HG03066 (cell line): Measurements from ENCODE around the gene NKX6-1.

Experiments used
- ATAC-seq: cut with Tn5 transposase; IDR thresholded peaks from one replicate; pipeline ENCODE4 v1.9.1; 2021; ENCODE audit warnings: low read depth; ENCODE audit not compliant: unreplicated experiment

NKX6-1 gene

GRCh38 chr4:84499624-84499982, 511 bp upstream of the NKX6-1 start:
- ATAC-seq = no peak

DNA sequence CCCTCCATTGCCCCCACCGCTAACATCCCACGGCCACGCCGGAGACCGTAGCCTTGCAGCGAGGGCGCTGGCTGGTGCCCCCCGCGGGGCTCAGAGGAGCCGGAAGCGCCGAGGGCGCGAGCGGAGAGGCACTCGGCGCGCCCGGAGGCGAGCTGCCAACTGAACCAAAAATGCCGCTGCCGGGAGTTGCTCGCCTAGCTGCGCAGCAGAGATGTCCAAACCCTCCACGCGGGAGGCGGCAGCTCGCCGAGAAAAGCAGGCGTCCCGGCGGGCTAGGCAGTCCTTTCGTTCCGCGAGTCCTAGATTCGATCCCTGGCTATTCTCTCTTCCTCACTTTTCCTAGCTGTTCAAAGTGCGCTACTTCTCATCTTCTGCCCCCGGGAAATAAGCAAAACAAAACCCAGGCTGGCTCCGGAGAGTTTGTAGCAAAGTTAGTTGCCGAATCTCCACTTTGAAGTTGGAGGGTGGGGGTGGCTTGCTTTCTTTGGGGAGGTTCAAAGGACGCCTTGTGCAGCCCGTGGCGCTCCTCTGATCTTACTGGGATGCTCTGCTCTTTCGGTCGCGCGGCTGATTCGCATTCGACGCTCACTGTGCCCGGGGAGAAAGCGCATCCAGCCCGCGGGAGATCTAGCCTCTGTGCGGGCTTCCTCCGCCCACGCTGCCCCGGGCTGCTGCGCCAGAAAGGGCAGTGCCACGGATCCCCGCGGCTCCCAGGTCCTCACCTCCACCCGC, 723 bp downstream of the NKX6-1 start:
- no peak for ATAC-seq

DNA sequence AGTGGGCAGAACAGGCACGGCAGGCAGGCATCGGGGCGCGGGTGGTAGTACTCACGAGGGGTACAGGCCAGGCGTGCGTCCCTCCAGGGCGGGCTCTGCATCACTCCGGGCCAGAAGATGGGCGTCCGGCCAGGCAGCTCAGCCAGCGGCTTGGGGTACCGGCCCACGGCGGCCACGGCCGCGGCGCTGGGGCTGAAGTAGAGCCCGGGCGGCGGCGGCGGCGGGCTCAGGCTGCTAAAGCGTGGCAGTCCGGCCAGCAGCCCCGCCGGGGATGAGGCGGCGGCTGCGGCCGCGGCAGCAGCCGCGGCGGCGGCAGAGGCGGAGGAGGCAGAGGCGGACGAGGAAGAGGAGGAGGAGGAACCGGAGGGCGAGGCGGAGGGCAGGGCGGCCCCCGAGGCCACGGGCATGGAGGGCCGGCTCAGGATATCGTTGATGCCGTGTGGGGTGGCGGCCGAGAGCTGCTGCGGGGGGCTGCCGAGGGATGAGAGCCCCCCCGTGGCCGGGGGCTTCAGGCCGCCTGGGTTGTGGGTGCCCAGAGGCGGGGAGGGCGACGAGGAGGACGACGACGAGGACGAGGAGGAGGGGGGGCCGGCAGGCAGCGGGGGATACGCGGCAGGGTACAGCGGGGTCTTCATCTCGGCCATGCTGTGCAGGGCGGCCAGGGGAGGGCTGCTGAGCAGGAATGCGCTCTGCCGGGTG, 1.4 kb downstream of the NKX6-1 start:
- ATAC-seq = no peak

DNA sequence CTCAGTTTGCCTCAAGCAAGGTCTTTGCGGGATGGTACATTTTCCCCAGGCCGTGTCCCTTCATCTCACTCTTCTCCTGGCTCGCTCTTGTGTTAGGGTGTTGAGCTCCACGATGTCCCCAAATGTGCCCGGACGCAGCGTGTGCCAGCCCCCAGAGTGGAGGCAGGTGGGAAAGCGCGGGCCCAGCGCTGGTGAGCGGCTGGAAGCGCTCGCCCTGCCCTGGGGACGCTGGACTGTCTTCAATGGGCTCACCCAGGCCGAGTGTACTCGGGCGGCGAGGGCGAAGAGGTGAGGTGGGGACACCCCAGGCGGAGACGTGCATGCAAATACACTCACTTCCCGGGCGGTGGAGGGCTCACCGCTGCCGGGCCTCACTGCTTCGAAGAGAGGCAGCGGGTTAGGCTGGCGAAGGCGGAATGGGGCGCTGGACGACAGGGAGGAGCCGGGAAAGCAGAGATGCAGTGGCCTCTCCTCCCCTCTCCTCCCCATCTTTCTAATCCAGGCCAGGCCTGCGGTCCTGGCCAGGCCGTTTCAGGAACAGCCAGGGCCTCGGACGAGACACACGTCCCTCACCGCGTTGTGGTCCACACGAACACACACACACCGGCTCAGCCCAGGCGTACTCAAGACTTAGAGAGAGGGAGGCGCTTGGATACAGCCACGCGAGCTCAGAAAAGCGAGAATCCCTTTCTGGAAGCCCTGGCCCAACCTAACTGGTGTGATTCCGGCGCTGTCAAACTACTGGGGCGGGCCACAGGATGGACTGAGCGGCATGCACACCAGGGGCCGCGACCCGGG, 2.2 kb downstream of the NKX6-1 start:
- no peak for ATAC-seq

- ATAC-seq = no peak
Observed at GRCh38 chr4:84496331-84496705, 2.8 kb downstream of the NKX6-1 start.

GRCh38 chr4:84495794-84496261, 3.3 kb downstream of the NKX6-1 start:
- no peak for ATAC-seq

- no peak for ATAC-seq
Observed at GRCh38 chr4:84495118-84495793, 3.8 kb downstream of the NKX6-1 start.

DNA sequence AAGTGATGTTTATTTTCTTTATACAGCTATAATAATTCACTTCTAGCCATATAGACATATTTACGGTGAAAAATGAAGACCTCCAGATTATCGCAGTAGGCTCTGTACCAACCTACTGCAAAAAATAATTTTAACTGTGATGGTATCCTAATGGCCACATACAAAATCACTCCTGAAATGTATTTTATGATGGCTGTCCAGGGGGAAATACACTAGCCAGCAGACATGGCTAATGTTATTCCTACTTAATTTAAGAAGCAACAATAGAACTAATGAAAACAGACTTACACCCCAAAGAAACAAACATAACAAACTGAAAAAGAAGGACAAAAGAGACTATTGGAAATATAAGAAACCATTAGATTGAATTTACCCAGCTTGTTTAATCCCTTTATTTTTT, 4.6 kb downstream of the NKX6-1 start:
- no peak for ATAC-seq

DNA sequence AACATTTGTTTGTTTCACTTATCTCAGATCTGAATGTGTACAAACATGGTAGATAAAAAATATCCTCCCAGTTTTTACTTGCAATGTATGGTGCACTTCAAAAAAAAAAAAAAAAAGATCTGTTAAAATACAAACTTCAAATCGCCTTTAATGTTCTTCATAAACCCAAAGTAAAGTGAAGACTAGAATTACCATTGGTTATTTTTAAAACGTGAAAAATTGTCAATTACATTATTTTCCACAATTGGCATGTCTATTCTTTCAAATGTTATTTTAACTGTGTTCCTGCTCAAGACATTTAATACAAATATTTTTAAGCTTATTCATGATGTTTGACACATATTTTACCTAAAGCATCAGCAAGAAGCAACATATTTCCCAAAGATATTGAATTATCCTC, 5.0 kb downstream of the NKX6-1 start:
- ATAC-seq = no peak

GRCh38 chr4:84493092-84493850, 5.8 kb downstream of the NKX6-1 start:
- no peak for ATAC-seq

DNA sequence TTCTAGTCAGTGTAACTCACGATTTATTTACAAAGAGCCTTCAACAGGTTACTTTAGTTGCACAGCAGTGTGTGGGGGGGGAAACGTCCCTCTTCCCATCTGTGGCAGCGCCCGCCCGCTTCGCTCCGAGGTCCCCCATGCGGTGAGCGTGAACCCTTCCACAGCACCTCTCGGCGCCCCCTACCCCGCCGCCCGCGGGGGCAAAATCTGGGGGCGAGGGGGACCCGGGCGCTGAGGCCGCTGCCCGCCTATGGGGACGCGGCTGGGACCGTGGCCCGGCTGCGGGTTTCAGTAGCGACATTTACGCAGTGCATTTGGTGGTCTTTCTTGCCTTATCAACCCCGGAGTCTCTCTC, 6.4 kb downstream of the NKX6-1 start:
- ATAC-seq = no peak

DNA sequence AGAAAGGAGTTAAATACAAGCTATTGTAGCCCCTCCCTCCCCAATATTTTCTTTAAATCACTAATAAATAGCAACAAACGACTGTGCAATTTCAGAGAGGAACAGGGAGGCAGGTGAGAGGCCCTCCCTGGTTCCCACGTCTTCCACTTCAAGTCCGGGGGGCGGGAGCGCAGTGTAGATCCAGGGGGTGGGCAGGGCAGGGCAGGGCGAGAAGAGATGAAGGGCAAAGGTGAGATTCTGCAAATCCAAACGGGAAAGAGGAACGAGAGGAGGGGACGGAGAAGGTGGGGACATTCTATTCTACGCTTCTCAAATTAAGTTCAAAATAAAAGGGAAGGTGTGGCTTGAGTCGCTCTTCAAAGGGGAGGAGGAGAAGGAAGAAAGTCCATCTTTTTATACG, 6.8 kb downstream of the NKX6-1 start:
- ATAC-seq = no peak

DNA sequence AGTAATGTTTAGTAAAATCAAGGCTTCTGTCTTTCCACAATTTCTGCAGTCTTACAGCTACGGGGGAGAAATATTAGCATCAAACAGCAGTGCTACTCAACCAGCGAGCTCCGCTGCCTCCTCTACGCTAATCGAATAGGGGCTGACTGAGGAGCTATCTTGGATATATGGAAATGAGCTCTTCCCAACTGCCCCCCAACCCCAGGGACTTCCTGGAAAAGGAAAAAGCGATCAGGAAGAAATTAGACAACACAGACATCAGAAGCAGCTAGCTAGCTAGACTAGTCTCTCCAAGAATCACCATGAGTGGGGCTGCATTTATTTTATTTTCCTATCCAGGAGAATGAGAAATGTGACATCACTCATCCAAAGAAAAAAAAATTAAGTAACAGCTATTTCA, 7.6 kb downstream of the NKX6-1 start:
- no peak for ATAC-seq

DNA sequence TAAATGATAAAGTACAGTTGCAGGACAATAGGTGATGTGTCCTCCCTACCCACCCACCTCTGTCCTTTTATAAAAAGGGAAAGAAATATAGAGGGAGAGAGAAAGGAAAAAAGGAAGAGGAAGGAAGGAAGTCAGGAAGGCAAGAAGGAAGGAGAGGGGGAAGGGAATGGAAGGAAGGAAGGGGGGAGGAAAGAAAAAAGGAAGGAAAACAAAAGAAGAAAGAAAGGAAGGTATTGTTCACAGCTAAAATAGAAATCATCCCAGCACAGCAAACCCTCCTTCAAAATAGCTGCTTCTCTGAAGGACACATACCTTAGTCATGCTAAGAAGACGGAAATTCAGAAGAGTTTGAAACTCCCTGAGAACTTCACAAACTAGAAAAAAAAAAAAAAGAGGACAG, 8.4 kb downstream of the NKX6-1 start:
- no peak for ATAC-seq

DNA sequence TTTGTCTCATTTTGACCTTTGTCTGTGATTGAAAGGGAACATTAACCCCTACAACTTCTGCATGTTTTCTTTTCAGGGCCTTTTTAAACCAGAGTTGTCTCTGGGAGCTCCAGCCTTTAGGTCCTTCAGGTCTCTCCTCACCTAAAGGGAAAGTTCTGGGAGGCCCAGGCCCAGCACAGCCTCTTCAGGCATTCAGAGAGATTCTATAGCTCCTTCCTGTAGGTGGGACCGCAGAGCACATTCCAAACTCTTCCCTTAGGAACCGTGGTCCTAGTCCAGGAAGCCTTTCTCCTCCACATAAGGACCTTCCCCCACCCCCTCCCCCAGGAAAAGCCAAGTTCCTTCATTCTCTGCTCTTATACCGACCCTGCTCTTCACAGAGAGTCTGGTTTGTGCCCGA, 14.9 kb downstream of the NKX6-1 start:
- no peak for ATAC-seq

DNA sequence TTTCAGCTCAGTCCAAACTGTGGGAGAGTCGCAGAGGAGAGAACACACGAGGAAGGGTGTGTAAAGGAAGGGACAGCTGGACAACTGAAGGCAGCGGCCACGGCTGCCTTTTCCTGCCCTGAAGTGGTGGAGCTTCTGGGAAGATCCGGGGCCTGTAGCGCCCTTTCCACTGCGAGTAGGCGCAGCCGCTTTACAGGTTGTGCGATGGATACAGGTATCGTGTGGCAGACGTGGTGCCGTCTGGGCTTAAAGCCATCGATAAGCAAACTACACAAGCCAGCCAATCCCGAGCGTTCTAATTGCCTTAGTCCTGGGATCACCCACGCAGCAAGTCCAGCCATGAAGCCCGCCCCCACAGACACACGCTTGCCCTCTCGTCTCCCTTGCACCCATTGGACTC, 15.4 kb downstream of the NKX6-1 start:
- ATAC-seq = no peak

- ATAC-seq = no peak
Observed at GRCh38 chr4:84482564-84483563, 16.2 kb downstream of the NKX6-1 start.

DNA sequence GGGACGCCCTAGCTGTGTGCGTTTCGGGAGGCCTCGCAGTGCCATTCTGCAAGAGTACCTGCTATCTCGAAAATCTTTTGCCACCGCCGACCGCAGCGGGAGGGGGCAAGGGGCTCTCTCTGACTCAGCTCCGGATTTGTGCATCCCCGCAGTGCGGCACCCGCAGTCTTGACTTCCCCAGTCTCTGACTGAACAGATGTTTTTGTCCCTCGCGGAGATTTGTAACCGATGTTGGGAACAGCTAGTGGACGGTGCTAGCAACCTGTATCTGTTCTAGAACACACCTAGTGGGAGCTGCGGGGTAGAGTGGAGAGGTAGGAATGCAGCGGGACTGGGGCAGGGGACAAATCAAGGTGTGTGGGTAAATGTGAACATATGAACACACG, 17.2 kb downstream of the NKX6-1 start:
- no peak for ATAC-seq
